ENCODE results near the gene PCYT1A.
"Not testable (repeated sequence)": the region's sequence is repeated elsewhere in the genome, so short reads cannot be mapped to it uniquely, and the experiment has no call there.

The PCYT1A gene

GRCh38 chr3:196193133-196193735, 94.3 kb downstream of the PCYT1A start:
- no peak for DNase-seq (ENCODE audit: low read depth, low spot score)

- no peak for DNase-seq (ENCODE audit: low read depth, low spot score)
Observed at GRCh38 chr3:196192524-196193051, 94.9 kb downstream of the PCYT1A start.

GRCh38 chr3:196192036-196192523, 95.4 kb downstream of the PCYT1A start:
- no peak for DNase-seq (ENCODE audit: low read depth, low spot score)

GRCh38 chr3:196189566-196190347, 97.8 kb downstream of the PCYT1A start:
- no peak for DNase-seq (ENCODE audit: low read depth, low spot score)

- DNase-seq (ENCODE audit: low read depth, low spot score): no peak
Observed at GRCh38 chr3:196186651-196187573, 100.6 kb downstream of the PCYT1A start.

- DNase-seq (ENCODE audit: low read depth, low spot score): no peak
Observed at GRCh38 chr3:196184881-196185280, 102.6 kb downstream of the PCYT1A start.

- DNase-seq (ENCODE audit: low read depth, low spot score): not testable (repeated sequence)
Observed at GRCh38 chr3:196184169-196184432, 103.4 kb downstream of the PCYT1A start.

GRCh38 chr3:196181127-196181546, 106.4 kb downstream of the PCYT1A start:
- DNase-seq (ENCODE audit: low read depth, low spot score): no peak

GRCh38 chr3:196180346-196180745, 107.2 kb downstream of the PCYT1A start:
- no peak for DNase-seq (ENCODE audit: low read depth, low spot score)

Data from brain pericyte (primary cell).